GM18870 (cell line): ENCODE results near the gene ABHD12B.

Experiments used
- ATAC-seq: cut with Tn5 transposase; IDR thresholded peaks from one replicate; pipeline ENCODE4 v1.9.1; 2021; ENCODE audit warnings: moderate library complexity; ENCODE audit not compliant: unreplicated experiment

ABHD12B gene, protein sequence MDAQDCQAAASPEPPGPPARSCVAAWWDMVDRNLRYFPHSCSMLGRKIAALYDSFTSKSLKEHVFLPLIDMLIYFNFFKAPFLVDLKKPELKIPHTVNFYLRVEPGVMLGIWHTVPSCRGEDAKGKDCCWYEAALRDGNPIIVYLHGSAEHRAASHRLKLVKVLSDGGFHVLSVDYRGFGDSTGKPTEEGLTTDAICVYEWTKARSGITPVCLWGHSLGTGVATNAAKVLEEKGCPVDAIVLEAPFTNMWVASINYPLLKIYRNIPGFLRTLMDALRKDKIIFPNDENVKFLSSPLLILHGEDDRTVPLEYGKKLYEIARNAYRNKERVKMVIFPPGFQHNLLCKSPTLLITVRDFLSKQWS

DNA sequence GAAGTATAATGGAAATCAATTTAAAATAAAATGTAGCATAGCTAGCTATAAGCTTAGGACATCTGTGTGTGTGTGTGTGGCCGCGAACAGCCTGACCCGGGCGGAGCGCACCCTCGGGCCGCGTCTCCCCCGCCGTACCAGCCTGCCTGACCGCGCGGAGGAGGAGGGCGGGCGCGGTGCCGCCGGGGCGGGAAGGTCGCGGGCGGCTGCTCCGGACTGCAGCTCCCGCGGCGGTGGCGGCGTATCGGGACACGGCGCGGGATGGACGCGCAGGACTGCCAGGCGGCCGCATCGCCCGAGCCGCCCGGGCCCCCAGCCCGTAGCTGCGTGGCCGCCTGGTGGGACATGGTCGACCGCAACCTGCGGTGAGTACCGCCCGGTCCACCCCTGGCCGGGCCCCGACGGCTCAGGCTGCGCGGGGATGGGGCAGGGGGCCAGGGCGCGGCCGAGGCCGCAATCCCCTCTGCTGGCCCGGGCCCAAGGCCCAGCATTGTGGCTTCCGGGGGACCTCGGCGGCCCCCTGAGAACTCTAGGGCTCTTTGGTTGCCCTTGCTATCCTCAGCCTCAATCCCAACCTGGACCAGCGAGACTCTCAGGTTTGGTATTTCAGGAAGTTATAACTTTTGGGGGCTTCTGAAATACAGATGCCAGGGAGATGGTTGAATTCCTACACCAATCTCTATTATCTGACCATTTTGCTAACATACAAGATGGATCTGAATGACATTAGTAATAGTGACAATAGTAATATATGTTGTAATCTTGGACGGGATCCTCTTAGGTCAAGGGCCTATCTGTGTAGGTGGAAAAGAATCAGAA is at the start of gene ABHD12B:
TSS of gene ABHD12B (plus strand) at position 140 of the 819 bp plus-strand sequence. CDS start at position 262, 122 bp downstream.
- no peak for ATAC-seq

DNA sequence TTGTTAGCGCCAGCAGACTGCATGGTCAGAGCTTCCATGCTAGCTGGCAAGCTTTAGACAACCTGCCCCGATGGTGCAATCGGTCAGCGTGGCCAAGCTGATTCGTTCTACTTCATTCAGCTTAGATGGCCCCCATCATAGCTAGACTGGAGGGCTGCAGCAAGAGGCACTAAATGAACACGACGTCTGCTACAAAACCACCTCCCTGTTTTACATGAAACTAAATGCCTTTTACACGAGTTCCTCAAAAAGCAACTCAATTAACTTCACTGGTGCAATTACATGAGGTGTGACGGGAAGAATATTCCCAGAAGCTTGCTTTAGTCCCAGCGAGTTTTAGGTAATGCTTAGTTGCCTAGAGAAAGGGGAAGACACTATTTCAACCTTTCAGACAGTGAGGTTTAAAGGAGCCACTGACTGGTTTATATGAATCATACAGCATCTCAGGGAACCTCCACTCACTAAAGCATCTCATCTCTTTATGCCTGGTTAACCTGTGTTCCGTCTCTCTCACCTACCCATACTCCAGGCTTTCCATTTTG is 49.3 kb upstream of the ABHD12B start:
- ATAC-seq: no peak

DNA sequence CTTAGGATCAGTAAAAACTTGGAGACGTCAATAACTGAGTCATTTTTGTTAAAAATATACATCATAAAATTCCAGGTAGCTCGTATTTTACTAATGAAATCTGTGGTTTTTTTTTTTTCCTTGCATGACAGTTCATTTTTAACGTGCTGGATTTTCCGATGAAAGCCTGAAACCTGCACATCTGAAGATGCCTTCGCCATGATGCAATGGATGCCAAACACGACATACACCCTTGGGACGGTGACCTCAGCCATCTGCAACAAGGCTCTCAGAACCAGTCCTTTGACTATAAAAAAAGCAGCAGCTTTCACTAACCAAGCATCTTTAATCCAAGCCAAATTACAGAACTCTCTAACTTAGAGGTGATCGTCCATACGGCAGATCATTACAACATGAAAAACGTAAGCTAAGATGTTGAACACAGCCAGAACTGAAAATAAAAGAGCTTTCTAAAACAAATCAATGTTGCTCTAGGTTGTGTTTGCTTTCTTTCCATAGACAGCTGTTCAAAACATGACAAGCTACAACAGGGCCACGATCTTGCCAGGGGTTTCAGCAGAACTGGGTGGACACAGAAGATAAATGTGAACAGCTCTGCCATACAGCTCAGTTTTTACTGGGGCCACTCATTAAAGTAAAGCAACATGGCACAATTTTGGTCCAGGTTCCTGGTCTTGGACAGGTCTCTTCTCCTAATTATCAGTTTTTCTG is 48.6 kb upstream of the ABHD12B start:
- peak; percentile 17 for ATAC-seq

DNA sequence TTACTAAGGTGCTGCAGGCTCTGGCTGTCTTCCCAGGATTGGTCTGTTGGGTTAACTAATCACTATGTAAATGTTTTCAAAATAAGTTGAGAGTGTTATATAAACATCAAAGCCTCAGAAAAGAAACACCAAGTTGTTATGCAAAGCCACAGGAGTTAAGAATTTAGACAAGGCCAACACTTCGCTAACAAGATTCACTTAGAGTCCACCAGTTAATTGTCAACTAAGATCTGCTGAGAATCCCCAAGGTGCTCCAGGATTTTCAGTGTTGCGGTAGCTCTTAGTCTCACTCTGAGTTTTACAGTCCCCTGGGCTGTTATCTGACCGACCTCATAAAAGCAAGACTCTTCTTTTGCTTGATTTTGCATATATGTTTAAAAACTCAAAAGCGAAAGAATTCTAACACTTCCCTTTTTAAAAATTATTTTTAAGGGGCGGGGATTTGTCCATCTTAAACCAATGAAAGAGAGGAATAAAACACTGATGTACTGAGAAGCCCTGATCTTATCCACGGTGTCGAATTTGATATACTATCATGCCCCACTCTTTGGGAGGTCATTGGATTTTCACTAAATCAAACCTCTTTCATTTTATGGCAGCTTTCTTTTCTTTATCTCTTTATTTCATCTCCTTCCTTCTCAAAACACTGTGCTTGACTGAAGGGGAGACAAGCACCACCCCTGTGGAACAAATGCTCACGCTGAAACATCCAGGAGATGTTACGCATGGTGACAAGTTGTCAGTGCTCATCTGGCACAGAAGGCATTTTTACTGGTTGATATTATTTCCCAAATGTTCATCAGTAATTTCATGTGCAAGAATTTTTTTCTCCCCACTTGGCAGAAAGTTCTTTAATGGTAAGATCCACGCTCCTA is 47.9 kb upstream of the ABHD12B start:
- peak; percentile 75 for ATAC-seq

DNA sequence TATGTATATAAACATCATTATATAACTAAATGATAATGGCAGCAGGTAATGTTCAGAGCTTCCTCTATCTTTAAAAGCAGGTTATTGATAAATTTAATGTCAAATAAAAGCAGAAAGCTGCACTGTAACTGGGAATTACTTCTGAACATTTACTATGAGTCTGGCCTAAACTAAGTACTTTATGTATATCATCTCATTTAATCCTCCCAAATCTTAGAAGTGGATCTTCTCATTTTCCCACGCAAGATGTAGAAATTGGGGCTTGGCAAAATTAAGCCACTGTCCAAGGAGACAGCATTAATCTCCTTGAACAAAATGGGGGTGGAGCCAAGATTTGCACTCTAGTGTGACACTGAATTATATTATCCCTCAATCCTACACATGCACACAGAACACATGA is 46.5 kb upstream of the ABHD12B start:
- ATAC-seq: no peak

DNA sequence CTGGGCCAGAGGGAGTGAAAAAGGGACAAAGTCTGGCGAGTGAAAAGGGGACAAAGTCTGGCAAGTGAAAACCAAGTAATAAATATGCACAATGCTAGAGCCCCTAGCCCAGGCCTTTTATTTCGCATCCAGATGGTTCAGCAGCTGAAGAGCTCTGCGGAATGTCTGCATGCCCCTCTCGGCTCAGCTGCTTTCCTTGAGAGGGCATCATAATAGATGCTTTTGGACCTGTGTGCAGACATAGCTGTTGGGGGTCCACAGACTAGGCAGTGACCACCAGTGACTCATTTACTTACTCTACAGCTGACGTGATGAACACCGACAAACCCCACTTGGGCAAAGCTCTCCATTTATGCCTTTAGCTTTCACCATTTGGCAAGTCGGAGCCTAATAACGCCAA is 45.2 kb upstream of the ABHD12B start:
- ATAC-seq: no peak

DNA sequence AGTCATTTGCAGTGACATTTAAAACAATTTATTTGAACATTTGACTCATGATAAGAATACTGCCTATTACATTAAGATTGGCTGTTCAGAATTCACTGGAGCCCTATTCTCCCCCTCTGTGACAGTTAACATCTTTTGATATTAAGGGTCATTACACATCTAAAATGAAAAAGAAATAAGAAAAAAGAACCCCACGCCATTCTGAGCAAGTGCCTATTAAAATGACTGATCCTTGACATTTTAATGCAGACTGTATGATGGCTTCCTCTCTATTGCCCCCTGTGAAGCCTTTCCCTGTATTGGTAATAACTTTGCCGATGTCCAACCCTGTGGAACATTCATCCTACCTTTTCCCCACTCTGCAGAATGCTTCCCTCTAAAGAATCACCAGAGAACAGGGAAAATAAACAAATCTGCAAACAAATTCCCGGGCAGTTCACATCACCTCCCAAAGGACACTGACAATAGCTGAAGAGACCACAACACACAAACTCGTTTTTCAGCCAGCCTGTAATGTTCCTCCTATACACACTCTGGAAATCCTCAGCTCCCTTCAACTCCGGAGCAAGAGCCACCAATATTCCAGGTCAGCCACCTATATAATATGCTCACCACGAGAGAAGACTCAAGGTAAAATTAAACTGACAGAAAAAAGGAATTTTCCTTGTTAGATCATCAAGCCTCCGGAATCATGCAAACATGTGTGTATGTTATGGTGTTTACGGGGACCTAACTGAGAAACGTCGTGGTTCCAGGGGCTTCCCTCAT is 42.9 kb upstream of the ABHD12B start:
- ATAC-seq: no peak

DNA sequence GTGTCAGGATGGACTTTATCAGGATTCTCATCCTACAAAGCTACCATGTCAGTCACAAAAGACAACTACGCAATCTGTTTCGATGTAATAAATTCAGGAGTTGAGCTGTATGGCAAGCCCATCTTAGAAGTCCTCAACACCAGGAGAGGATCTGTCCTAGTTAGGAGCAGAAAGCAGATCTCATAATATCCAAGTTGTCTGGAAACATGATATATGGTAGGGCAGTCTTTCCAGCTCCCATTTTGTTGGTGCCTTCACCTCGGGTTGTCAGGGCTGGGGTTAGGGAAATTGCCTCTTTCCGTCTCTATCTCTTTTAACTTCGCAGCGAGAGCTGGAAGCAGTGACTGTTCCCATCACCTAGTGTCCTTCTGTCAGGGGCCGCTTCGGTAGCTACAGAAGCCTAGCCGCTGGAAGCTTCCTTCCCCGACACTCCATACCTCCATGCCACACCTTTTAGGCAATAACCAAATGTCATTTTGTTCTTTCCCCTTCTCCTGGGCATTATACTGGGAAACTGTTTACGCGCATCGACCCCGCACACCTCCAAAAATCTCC is 42.3 kb upstream of the ABHD12B start:
- no peak for ATAC-seq

DNA sequence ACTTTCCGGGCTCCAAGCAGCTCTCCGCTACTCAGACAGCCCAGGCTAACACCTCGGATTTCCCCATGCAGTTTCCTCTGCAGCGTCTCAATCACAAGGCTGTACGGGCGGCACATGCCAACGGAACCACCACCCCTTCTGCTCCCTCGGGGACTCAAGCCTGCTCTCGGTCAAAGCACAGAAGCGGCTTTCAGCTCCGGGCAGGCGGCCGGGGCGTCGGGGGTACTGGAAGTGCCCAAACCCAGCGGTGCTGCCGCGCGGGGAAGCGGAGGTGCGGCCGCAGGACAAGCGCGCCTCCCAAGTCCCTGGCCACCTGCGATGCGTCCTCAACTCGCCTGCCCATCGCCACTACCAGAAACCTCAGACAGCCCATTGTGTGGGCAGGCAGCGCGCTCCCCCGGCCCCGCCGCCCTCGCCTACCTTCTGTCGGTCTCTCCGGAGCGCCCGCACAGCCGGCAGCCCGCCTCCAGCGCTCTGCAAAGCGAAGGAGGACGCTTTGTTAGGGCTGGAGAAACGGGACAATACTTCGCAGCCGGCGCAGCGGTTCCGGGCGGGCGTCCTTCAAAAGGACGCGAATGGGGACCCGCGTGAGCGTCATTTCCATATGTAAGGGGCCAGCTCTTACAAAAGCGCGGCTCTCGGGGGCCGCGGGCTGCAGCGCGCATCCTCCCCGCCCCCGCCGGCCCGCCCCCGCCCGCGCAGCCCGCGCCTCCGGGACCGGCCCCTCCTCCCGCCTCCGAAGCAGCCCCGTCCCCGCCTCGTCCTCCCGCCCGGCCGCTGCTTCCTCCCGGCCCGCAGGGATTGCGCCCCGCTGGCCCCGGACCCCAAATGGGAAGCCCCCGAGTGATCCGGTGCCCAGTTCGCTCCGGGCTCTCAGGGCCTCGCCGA is 41.6 kb upstream of the ABHD12B start:
- ATAC-seq: no peak

DNA sequence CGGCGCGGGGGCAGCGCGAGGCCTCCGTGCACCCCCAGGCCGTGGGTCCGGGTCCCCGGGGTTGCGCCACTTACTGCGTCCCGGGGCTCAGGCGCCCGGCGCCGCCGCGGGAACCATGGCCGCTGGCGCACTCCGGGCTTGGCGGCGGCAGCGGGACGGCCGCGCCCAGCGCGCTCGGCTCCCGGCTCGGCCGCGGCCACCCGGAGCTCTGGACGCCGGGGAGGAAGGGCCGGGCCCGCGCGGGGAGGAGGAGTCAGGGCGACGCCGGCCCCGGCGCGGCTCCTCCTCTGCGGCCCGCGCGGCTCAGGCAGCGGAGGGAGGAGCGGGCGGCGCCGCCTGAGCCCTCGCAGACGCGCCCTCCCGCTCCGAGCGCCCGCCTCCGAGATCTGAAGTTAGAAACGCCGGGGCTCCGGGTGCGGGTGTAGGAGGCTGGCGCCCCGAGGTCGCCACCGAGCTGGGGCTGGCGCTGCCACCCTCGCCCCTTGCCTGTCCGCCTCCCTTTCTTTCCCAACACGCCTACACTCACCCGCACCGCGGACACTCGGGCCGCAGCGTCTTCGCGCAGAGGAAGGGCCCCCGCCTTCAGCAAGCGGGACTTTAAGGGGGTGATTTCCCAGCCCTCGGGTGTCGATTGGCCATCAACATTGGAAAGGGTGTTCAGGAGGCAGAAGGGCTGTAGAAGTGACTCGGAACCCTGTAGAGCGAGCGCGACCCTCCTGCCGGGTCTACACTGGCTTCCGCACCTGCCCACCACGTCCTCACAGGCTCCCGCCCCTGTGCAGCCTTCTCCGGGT is 40.7 kb upstream of the ABHD12B start, which contains the start of gene NIN:
TSS of gene NIN (minus strand) at position 231 of the 794 bp plus-strand sequence. CDS start 9,106 bp downstream, outside the sequence.
- ATAC-seq: peak; percentile 44

DNA sequence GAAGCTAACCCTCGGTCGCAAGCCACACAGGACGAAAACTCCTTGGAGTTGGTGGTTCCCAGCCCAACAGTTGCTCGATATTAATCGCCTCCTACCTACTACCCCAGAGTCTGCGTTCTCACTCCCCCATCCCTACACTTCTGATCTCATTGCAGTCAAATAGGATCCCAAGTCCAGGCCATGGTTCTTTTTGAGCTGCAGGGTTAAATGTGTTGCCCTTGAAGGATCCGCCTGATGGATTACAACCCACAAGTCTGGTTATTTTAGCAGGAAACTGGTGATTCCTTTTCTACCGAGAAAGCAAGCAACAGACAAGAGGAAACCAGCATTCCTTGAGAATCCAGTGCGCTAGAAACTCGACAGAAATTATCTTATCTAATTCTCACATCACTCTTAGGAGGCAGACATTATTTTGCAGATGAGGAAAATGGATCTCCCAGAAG is 40.1 kb upstream of the ABHD12B start:
- ATAC-seq: no peak

DNA sequence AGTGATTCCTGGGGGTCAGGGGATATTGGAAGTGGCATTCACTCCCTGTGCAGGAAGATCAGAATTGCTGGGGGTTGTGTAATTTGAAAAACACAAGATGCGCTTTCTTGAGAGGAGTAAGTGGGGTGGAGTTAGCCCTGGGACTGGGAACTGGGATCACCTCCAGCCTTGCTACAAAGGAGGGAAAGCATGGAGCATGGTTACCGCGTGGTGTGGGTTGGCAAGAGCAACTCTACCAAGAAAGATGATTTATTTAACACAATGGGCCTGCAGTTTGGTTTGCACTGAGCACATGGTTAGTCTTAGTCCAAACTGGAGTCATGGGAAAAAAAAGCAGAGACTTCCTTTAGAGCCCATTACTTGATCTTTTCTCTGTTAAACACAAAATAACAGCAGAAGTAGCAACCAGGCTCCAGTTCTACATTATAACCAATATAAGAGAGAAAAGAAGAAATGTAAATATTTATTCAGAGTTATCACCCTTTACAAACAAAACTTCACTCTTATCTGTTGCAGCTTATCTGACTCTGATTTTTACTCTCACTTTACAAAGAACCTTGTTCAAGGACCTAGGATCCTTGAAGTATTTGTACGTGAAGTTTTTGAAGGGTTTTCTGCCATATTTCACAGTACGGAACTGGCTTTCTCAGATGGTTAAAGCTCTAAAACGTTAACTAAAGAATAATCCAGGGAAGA is 38.8 kb upstream of the ABHD12B start:
- no peak for ATAC-seq

DNA sequence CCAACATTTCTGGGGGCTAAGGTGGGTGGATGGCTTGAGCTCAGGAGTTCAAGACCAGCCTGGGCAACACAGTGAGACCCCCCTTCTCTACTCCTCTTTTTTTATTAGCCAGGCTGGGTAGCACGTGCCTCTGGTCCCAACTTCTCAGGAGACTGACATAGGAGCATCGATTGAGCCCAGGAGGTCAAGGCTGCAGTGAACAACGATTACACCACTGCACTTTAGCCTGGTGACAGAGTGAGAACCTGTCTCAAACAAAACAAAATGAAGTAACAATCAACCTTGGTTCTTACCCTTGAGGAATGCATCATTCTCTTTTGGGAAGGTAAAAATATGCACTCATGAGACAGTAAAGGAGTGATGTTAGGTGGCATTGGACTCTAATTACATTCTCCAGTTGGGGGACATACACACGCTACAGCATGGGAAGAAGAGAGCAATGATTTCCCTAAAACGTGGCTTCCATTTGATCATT is 37.0 kb upstream of the ABHD12B start:
- no peak for ATAC-seq

DNA sequence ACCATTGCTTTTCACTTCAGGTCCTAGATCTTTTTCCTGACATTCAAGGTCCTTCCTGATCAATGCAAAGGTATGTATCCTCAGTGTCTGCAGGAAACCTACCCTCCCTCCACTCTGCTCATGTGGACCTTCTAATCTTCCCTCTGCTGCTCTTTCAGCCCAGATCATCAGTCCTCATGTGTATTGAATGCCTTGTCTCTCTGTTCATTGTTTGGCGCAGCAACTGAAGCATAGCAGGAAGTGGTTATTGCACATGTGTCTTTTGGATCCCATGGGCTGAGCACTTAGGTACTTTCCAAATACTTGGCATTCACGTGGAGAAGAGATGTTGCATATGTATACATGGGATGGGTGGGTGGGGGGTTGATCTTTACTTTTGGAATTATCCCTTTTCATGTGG is 36.6 kb upstream of the ABHD12B start:
- no peak for ATAC-seq

DNA sequence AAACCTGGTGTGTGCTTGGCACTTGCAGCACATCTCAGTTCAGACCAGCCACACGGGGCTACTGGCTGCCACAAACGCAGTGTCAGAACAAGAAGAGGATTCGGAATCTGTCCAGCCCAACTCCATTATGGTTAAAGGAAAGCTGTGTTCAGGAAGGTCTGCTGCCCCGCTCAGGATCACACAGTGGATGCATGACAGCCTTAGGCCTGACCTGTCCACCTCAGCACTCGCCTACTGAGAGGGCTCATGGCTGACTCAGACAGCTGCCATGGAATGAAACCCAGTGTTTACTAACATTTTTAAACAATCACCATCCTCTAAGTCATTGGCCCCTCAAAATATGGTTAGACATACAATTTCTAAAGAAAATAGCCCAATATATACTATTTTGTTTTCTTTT is 35.3 kb upstream of the ABHD12B start:
- ATAC-seq: no peak

DNA sequence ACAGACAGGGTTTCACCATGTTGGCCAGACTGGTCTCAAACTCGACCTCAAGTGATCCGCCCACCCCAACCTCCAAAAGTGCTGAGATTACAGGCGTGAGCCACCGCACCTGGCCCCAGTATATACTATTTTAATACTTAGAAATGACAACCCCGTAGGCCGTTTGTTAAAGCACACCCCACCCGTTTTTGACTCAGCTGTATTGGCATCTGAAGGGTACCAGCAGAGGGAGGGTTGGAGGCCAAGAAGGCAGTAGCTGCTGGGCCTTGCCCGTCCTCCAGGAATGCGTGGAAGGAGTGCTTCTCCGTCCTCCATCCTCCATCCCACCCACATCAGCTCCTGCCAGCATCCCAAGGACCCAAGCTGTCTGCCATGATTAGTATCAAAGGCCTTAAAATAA is 34.6 kb upstream of the ABHD12B start:
- no peak for ATAC-seq
